Muscle layer of duodenum (tissue), 2 donors: ENCODE data around the gene CHRNB2.

Source experiments
- H3K27ac ChIP-seq: one replicate; pipeline ENCODE4 v1.7.0; 2013; ENCODE audit warnings: mild to moderate bottlenecking, low read length
- H3K27me3 ChIP-seq: one replicate; pipeline ENCODE4 v1.7.0; 2013; ENCODE audit warnings: low read depth, mild to moderate bottlenecking, control low read depth, low read length
- H3K36me3 ChIP-seq, 2 donors: one replicate each; pipeline ENCODE4 v1.7.0; 2013; ENCODE audit warnings: low read length in 2 of 2, control low read depth in 1 of 2, mild to moderate bottlenecking in 1 of 2; ENCODE audit not compliant: insufficient read depth in 2 of 2, control insufficient read depth in 1 of 2
- H3K4me1 ChIP-seq, 2 donors: one replicate each; pipeline ENCODE4 v1.7.0; 2013; ENCODE audit warnings: low read length in 2 of 2, mild to moderate bottlenecking in 2 of 2, control low read depth in 1 of 2, moderate library complexity in 1 of 2; ENCODE audit not compliant: insufficient read depth in 2 of 2, control insufficient read depth in 1 of 2
- H3K4me3 ChIP-seq, 2 donors: one replicate each; pipeline ENCODE4 v1.7.0; 2013; ENCODE audit warnings: low read length in 2 of 2, low read depth in 1 of 2, mild to moderate bottlenecking in 1 of 2
- H3K9me3 ChIP-seq, 2 donors: one replicate each; pipeline ENCODE4 v1.7.0; 2013; ENCODE audit warnings: low read length in 2 of 2, control low read depth in 1 of 2, mild to moderate bottlenecking in 1 of 2; ENCODE audit not compliant: control insufficient read depth in 1 of 2
- donor health status: healthy.

CHRNB2 gene

DNA sequence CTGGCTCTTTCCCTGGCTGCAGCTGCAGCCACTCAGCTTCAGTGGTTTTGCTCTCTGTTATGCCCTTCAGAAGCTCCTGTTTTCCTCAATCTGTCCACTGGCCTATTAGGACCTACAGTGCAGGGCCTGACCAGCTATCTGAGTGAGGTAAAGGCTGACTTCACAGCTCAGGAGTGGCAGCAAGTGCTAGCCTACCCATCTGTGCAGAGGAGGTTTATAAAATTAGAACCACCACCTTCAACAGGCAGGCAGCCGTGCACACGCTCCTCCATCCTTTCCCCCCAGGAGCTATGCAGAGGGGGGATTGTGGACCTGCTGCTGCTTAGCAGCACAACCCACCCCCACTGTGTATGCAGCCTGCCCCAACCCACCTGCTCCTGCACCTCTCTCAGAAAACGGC lies 32.1 kb downstream of the CHRNB2 start:
- Histone ChIP-seq H3K27me3 (no peaks in the 10 kb centered on the region), H3K27ac (no peak overlapping the region), H3K36me3 (peaks cover 65 to 68% of the 10 kb centered on the region in 2 donors), H3K4me3 (no peak overlapping the region), H3K4me1 (peaks cover under 1 to 38% of the 10 kb centered on the region in 2 donors), H3K9me3 (no peaks in the 10 kb centered on the region)

DNA sequence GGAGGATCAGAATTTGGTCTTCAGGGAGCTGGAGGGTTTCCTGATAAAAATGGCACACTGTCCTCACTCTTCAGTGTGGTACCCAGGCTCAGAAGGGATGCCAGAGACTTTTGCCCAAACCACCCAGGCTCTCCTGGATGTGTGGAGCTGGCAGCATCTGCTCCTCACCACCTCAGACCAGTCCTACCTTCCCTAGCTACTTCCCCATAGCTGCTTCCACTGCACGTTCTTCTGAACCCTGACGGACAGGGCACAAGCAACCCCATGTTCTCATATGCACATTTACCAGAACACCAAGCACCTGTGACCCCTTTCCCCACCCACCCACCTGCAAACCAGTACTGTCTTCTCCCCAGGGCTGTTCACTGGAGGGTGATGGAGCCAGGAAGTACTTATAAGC lies 35.7 kb downstream of the CHRNB2 start:
- no peak overlapping the region for H3K4me3 ChIP-seq
- H3K9me3 ChIP-seq = no peaks in the 10 kb centered on the region
- no peaks in the 10 kb centered on the region for H3K27me3 ChIP-seq
- no peak overlapping the region for H3K27ac ChIP-seq
- H3K36me3 ChIP-seq = peaks cover 37 to 40% of the 10 kb centered on the region in 2 donors
- H3K4me1 ChIP-seq = peaks cover 13 to 58% of the 10 kb centered on the region in 2 donors

DNA sequence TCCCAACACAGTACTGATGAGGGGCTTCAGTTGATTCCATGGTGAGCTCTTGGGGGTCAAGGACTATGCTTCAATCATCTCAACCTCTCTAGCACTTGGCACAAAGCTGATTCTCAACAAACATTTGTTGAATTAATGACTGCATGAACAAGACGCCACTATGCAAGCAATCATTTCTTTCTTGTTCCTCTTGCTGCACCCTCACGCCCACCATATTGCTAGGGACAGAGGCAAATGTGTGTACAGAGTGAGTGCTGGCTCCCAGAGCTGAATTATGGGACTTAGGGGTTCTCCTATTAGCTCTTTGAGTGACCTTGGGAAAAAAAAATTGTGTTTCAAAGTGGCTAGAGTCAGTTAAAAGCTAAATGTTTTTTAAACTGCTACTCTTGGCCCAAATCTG lies 38.0 kb downstream of the CHRNB2 start:
- no peak overlapping the region for H3K27ac ChIP-seq
- no peak overlapping the region for H3K4me3 ChIP-seq

DNA sequence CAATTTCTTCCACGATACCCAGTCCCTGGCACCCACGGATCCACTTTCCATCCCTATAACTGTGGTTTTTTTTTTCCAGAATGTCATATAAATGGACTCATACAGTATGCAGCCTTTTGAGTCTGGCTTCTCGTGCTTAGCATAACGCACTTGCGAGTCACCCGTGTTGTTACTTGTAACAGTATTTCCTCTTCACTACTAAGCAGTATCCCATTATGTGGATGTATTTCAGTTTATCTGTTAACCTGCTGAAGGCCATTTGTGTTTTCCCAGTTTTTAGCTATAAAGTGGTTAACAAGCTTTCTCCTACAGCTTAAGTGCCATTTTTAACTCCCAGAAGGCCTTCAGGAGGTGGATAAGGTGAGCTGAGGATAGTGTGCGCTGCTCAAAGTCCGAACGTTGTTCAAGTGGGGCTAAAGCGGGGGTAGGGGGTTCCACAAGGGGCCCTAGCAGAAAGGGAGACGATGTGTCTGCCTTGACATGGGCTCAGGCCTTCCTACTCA lies 39.6 kb downstream of the CHRNB2 start:
- no peaks in the 10 kb centered on the region for H3K9me3 ChIP-seq
- H3K27ac ChIP-seq = peak overlapping the region; percentile 95
- H3K4me3 ChIP-seq = peak overlapping the region; percentile 93 to 96
- H3K36me3 ChIP-seq = peaks cover 6 to 10% of the 10 kb centered on the region in 2 donors
- no peaks in the 10 kb centered on the region for H3K27me3 ChIP-seq
- H3K4me1 ChIP-seq = peaks cover 18 to 33% of the 10 kb centered on the region in 2 donors

More for the DNA sequence above, 38.0 kb downstream of the CHRNB2 start:
- peaks cover 21 to 25% of the 10 kb centered on the region in 2 donors for H3K36me3 ChIP-seq
- no peaks in the 10 kb centered on the region for H3K27me3 ChIP-seq
- H3K4me1 ChIP-seq = peaks cover 18 to 42% of the 10 kb centered on the region in 2 donors
- no peaks in the 10 kb centered on the region for H3K9me3 ChIP-seq

DNA sequence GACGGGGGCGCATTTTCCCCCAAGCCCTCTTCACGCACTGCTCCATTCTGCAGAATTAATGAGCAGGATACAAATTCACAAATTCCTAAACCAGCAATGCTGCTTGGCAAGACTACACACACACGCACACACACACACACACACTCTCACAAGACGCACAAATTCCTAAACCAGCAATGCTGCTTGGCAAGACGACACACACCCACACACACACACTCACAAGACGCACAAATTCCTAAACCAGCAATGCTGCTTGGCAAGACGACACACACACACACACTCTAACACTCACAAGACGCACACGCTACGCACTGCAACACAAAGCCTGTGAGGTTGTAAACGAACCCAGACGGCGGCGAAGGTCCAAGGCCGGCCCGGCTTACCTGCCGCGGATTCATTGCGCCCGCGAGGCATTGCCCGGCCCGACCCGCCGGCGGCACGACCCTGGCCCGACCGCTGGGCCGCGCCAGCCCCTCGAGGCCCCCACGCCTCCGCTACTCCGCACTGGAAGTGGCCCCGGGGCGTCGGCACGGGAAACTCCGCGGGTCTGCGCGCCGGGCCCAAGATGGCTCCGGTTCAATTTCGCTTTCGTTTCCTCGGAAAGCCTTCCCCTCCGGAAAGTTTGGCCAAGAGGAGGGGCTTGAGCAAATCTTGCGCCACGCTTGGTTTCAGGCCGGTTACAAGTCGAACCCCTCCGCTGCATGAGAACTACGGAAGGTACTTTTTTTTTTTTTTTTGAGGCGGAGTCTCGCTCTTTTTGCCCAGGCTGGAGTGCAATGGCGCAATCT lies 40.2 kb downstream of the CHRNB2 start, which contains the start of gene ADAR:
Gene ADAR (minus strand): TSS at position 578 of the 788 bp plus-strand sequence. CDS start 180 bp downstream, at position 398.
- H3K4me3 ChIP-seq = peak within 1 kb of the TSS; percentile 93 to 96
- peak within 1 kb of the TSS; percentile 95 for H3K27ac ChIP-seq
- H3K4me1 ChIP-seq = peaks cover 18 to 33% of the 10 kb centered on the region in 2 donors
- H3K27me3 ChIP-seq = no peaks in the 10 kb centered on the region
- peaks cover 5% of the 10 kb centered on the region in 2 donors for H3K36me3 ChIP-seq
- no peaks in the 10 kb centered on the region for H3K9me3 ChIP-seq

DNA sequence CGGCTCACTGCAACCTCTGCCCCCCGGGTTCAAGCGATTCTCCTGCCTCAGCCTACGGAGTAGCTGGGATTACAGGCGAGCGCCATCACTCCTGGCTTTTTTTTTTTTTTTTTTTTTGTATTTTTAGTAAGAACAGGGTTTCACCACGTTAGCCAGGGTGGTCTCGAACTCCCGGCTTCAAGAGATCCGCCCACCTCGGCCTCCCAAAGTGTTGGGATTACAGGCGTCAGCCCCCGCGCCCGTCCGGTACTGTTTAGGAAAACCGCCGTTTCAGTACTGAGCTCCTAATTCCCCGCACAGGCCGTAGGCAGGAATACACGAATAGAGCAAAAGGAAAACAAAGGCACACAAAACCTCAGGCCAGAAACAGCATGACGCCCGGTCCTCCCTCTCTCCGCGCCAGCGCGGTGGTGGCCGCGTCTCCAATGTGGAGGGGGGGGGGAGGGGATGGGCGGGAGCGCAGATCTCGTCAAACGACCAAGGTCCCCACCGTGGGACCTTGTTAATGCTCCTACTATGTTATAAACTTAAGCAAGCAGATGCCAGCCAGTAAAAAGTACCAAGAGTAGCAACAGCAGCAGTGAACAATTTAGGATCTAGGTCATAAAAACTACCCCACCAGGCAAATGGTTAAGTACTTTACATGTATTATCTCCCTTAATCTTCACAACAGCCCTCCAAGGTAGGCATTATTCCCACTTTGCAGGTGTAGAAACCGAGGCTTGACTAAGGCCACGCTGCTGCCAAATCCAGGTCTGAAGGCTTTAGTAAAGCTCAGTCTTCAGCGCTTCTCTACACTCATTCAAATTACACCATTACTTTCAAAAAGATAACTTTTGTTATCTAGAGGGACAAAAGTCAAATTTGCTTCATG lies 41.1 kb downstream of the CHRNB2 start:
- H3K27me3 ChIP-seq = no peaks in the 10 kb centered on the region
- no peaks in the 10 kb centered on the region for H3K9me3 ChIP-seq
- H3K4me1 ChIP-seq = peaks cover 18 to 26% of the 10 kb centered on the region in 2 donors
- H3K4me3 ChIP-seq = peak overlapping the region; percentile 93 to 96
- H3K27ac ChIP-seq = peak overlapping the region; percentile 95
- peaks cover 0 to 5% of the 10 kb centered on the region in 2 donors for H3K36me3 ChIP-seq

DNA sequence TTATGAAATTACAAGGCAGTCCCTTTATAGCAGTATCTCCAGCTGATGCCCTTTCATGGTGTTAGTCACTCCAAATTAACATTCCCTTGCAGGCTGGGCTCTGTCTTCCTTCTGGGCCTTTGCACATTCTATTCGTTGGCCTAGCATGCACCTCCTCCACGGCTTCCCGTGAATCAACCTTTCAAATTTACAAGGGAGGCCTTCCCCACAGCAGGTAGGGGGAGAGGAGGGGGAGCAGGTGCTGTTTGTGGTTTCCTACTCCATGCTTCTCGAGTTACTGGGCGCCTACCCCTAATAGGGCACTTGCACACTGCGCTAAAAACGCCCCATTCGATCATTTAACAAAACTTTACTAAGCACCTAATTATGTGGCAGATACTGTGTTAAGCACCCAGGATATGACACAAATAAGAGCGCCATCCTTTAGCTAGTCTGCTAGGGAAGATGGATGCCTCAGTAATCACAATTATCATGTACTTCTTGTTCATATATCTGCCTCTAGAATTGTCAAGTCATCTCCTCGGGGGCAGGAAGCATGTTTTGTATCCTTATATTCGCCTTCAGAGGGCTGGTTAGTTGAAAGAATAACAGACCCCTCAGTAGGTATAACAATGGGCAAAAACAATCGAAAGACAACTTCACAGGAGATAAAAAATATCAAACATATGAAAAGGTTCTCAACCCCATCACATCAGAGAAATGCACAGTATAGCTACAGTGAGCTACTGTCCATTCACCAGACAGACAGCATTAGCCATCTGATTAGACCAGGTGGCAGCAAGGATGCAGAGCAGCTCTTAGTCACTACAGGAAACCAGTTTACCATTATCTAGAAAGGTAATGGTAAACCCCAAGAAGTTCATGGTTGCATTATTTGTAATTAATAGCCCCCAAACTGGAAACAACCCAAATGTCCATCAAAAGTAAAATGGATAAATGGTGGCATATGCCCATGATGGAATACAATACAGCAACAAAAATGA lies 42.1 kb downstream of the CHRNB2 start:
- H3K9me3 ChIP-seq = no peaks in the 10 kb centered on the region
- H3K4me3 ChIP-seq = no peak overlapping the region
- no peak overlapping the region for H3K27ac ChIP-seq
- no peaks in the 10 kb centered on the region for H3K27me3 ChIP-seq
- peaks cover 0 to 5% of the 10 kb centered on the region in 2 donors for H3K36me3 ChIP-seq
- peaks cover 17 to 19% of the 10 kb centered on the region in 2 donors for H3K4me1 ChIP-seq

DNA sequence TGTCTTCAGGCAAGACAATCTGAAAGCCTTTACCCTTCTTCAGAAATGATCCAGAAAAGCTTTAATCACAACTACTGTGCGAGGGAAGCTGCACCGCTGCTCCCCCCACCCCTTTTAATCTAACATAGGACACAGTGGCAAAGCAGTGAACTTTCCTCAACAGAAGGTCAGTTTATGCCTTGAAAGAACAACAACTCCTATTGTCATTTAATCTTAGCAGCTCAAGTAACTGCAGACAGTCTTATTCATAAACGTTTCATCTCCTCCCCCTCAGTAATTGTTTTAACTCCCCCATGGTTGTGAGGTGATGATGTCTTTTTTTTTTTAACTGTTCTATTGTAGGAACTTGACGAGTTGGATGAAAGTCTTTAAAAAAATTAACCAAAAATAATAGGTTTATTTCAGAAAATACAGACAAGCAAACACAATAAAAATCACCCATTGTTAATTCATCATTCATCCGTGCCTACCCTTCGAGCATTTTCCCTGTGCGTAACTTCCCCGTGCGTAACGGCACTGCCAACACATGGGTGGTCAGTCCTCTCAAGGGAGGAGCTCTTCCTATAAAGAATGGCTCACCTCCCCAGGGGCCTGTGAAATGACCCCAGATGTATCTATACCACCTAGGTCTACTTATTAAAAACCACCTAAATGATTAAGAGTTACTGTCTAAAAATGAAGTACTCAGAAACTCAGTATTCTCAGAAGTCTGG lies 43.7 kb downstream of the CHRNB2 start:
- Histone ChIP-seq H3K27ac (no peak overlapping the region), H3K36me3 (peaks cover 0 to 5% of the 10 kb centered on the region in 2 donors), H3K9me3 (no peaks in the 10 kb centered on the region), H3K4me1 (peaks cover 3 to 8% of the 10 kb centered on the region in 2 donors), H3K4me3 (no peak overlapping the region), H3K27me3 (no peaks in the 10 kb centered on the region)

DNA sequence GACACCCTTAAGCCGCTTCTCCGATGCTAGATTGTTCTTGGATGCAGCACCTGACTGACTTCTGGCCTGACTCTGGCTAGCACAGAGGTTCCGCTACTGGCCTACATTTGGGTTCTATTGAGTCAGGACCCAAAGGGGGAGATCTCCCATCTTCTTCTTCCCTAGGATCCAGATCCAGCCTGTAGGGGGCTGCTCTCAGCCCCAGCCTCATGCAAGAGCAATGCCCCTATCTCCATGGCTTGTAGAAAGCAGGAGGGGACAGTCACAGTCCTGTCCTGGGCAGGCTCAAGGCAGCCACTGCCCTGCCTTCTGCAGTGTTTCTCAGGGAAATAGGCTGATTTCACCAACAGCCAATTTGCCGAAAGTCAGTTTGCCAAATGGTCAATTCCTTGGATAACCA lies 46.7 kb downstream of the CHRNB2 start:
- Histone ChIP-seq H3K27me3 (no peaks in the 10 kb centered on the region), H3K4me1 (no peaks in the 10 kb centered on the region), H3K36me3 (no peaks in the 10 kb centered on the region), H3K27ac (no peak overlapping the region), H3K4me3 (no peak overlapping the region), H3K9me3 (no peaks in the 10 kb centered on the region)

DNA sequence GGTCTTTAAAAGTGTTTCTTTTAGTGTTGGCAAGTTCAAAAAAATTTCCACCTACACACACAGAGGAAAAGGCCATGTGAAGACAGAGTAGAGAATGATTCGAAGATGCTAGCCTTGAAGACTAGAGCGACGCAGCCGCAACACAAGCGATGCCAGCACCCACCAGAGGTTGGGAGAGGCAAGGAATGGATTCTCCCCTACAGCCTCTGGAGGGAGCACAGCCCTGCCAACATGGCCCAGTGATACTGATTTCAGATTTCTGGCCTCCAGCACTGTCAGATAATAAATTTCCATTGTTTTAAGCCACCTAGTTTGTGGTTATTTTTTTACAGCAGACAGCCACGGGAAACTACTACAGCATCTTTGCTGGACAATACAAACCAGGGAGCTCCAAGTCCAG lies 47.3 kb downstream of the CHRNB2 start:
- no peaks in the 10 kb centered on the region for H3K9me3 ChIP-seq
- no peaks in the 10 kb centered on the region for H3K27me3 ChIP-seq
- H3K36me3 ChIP-seq = no peaks in the 10 kb centered on the region
- no peaks in the 10 kb centered on the region for H3K4me1 ChIP-seq
- no peak overlapping the region for H3K27ac ChIP-seq
- H3K4me3 ChIP-seq = no peak overlapping the region
